K562 (cell line): Measurements from ENCODE around the gene PHETA2. TPM values are rescaled to one million over a fixed set of nuclear protein-coding genes. Genes with fewer than 3 reads are reported as not detected.

ENCODE experiments used
- ATAC-seq: fragments of 200-7000 bp; cut with Tn5 transposase; 3 replicates; pipeline ENCODE4 v1.9.1; 2020; ENCODE audit warnings: moderate library complexity
- BruUV-seq: library from RNA; stranded (reverse); fragments of 400-500 nt; replicated peaks from 2 replicates; lab custom pipeline; 2021; lab: Mats Ljungman, UMichigan
- CTCF ChIA-PET: fragments of 300-600 bp; formaldehyde crosslinking; extraction: SDS; loops from one replicate; lab custom pipeline; 2021; ENCODE audit warnings: low intra/inter-chr PET ratio; lab: Yijun Ruan, JAX
- POLR2A ChIA-PET: fragments of 300-600, 350-650 bp; sonication (Branson Sonifier 250); formaldehyde crosslinking; extraction: SDS; loops from one replicate; lab custom pipeline; 2021; ENCODE audit warnings: antibody characterized with exemption, inconsistent platforms; lab: Yijun Ruan, JAX
- DNase-seq, 4 experiments: peaks; one replicate each; pipeline versions ENCODE4 v3.0.0 to v3.0.0-alpha.2; 2011 to 2018; ENCODE audit warnings: low spot score in 3 of 4, mixed read lengths in 3 of 4; ENCODE audit errors: extremely low read depth in 1 of 4
- FAIRE-seq: peaks from 2 replicates; lab custom pipeline; 2011; peaks lifted over from hg19 to GRCh38; lab: Jason Lieb, UNC
- H2AFZ ChIP-seq: 2 replicates; pipeline ENCODE4 v1.6.0; 2011; ENCODE audit warnings: low read depth, low read length, control low read depth, inconsistent platforms
- H3K27ac ChIP-seq: fragments of 200-600 bp; 3 replicates; pipeline ENCODE4 v1.8.0; 2011; ENCODE audit warnings: low read depth, mild to moderate bottlenecking, control low read depth, inconsistent platforms, low read length, moderate library complexity, mixed read lengths; ENCODE audit errors: extremely low read depth
- H3K27me3 ChIP-seq, 2 experiments: fragments of 300-600 bp in 1 of 2; 2 replicates in 1 of 2; 3 replicates in 1 of 2; pipeline versions ENCODE4 v1.6.0 to v1.8.0; 2011; ENCODE audit warnings: inconsistent platforms in 2 of 2, low read length in 2 of 2, mild to moderate bottlenecking in 1 of 2, mixed read lengths in 1 of 2, moderate library complexity in 1 of 2; ENCODE audit not compliant: control insufficient read depth in 2 of 2, insufficient read depth in 2 of 2
- H3K36me3 ChIP-seq: fragments of 300-600 bp; 3 replicates; pipeline ENCODE4 v1.8.0; 2011; ENCODE audit warnings: mild to moderate bottlenecking, low read length, inconsistent platforms; ENCODE audit not compliant: control insufficient read depth, insufficient read depth
- H3K4me1 ChIP-seq, 2 experiments: fragments of 200-600 bp in 1 of 2; replicated peaks in 1 of 2; 2 replicates in 1 of 2; 3 replicates in 1 of 2; pipeline versions ENCODE4 v1.5.1 to v1.8.0; 2011; ENCODE audit warnings: inconsistent platforms in 2 of 2, low read length in 2 of 2, mild to moderate bottlenecking in 1 of 2, mixed read lengths in 1 of 2, moderate library complexity in 1 of 2; ENCODE audit not compliant: control insufficient read depth in 2 of 2, insufficient read depth in 2 of 2
- H3K4me2 ChIP-seq: 2 replicates; pipeline ENCODE4 v1.6.1; 2011; ENCODE audit warnings: low read length, control low read depth, inconsistent platforms, mixed read lengths; ENCODE audit not compliant: insufficient read depth
- H3K4me3 ChIP-seq: fragments of 200-600 bp; sonication (generic), shearing (Covaris generic); 2 replicates; pipeline ENCODE4 v1.5.1; 2016; ENCODE audit warnings: control low read depth, inconsistent platforms
- H3K79me2 ChIP-seq: fragments of 200-600 bp; 3 replicates; pipeline ENCODE4 v1.8.0; 2011; ENCODE audit warnings: low read length, inconsistent platforms; ENCODE audit not compliant: control insufficient read depth, insufficient read depth
- H3K9ac ChIP-seq, 2 experiments: 2 replicates each; pipeline versions ENCODE4 v1.6.0 to v1.6.1; 2011; ENCODE audit warnings: low read depth in 2 of 2, low read length in 2 of 2, control low read depth in 1 of 2, inconsistent platforms in 1 of 2, mild to moderate bottlenecking in 1 of 2, mixed read lengths in 1 of 2; ENCODE audit not compliant: insufficient read depth in 1 of 2
- H3K9me1 ChIP-seq: one replicate; pipeline ENCODE4 v1.6.0; 2011; ENCODE audit warnings: inconsistent platforms, mild to moderate bottlenecking, low read length, moderate library complexity; ENCODE audit not compliant: control insufficient read depth, insufficient read depth
- H3K9me3 ChIP-seq: replicated peaks from 2 replicates; pipeline ENCODE4 v1.5.1; 2011; ENCODE audit warnings: low read depth, low read length, inconsistent platforms; ENCODE audit not compliant: control insufficient read depth, insufficient read depth
- H4K20me1 ChIP-seq: replicated peaks from 2 replicates; pipeline ENCODE4 v1.6.1; 2011; ENCODE audit warnings: low read length, inconsistent platforms, mixed read lengths; ENCODE audit not compliant: control insufficient read depth, insufficient read depth
- ARNT ChIP-seq, 2 experiments: fragments of 450-650 bp; IDR thresholded peaks; 2 replicates each; pipeline ENCODE4 v1.6.1; 2016; ENCODE audit warnings: mild to moderate bottlenecking in 1 of 2
- HSF4 ChIP-seq: fragments of 250-450 bp; sonication (Bioruptor Pico); IDR thresholded peaks from 2 replicates; pipeline ENCODE4 v2.1.2; 2022; ENCODE audit warnings: mild to moderate bottlenecking, moderate library complexity, borderline replicate concordance
- PHF8 ChIP-seq: fragments of 200-600 bp; sonication (generic); IDR thresholded peaks from 2 replicates; pipeline ENCODE4 v1.6.1; 2012; ENCODE audit warnings: mixed run types, mild to moderate bottlenecking, inconsistent platforms, low read length, moderate library complexity, borderline replicate concordance
- TBP ChIP-seq: optimal IDR thresholded peaks from 2 replicates; pipeline ENCODE3; 2011; ENCODE audit warnings: low read depth, low read length, improper control_type of control experiment
- XRCC4 ChIP-seq: IDR thresholded peaks from one replicate; pipeline ENCODE4 v1.6.1; 2011; ENCODE audit not compliant: insufficient read depth, insufficient read length; ENCODE audit errors: extremely low read depth
- ZNF134 ChIP-seq: fragments of 250-450 bp; sonication (Bioruptor Pico); conservative IDR thresholded peaks from 2 replicates; pipeline ENCODE4 v1.4.0; 2020
- ZNF76 ChIP-seq: fragments of 250-450 bp; sonication (Bioruptor Pico); IDR thresholded peaks from 2 replicates; pipeline ENCODE4 v1.4.0; 2020; ENCODE audit warnings: mild to moderate bottlenecking, moderate library complexity, borderline replicate concordance
- whole genome bisulfite sequencing: fragments of 100-300 bp; shearing (Covaris generic); methylation state at CpG from one replicate; pipeline ENCODE4 v1.1.6; 2016; ENCODE audit warnings: low coverage, mixed read lengths; ENCODE audit not compliant: insufficient coverage; ENCODE audit errors: missing lambda C conversion rate; 5-methylcytosine and 5-hydroxymethylcytosine counted together
- in situ Hi-C: fragments of 300-500 bp; cut with MboI; formaldehyde crosslinking; loops from 4 replicates; pipeline ENCODE4 v1.15.0; 2018; ENCODE audit warnings: inconsistent platforms, mixed read lengths
- intact Hi-C: fragments of 100-400 bp; cut with micrococcal nuclease; formaldehyde crosslinking; loops from 2 replicates; pipeline ENCODE4 v1.14.2; 2022
- polyA plus RNA-seq, 8 experiments: library from polyadenylated mRNA; depleted of rRNA in 4 of 8; stranded (reverse) in 5 of 8; unstranded in 3 of 8; fragments of >200 nt; fragmentation: Nextera tagmentation in 2 of 8; fragmentation: Illumina TruSeq in 1 of 8; extraction: Ambion mirVana in 2 of 8; extraction: Trizol in 1 of 8; gene quantifications; 2 replicates each; pipeline versions ENCODE4 v1.2.1 to v1.2.3, GENCODE V29; 2011 to 2014; ENCODE audit warnings: inconsistent platforms in 1 of 8, missing spikeins in 1 of 8
- total RNA-seq, 7 experiments: library from RNA; depleted of rRNA in 6 of 7; stranded (reverse); fragments of >200 nt in 6 of 7; fragmentation: Illumina TruSeq in 2 of 7; extraction: Trizol in 2 of 7; gene quantifications; 2 replicates each; pipeline versions ENCODE4 v1.2.1 to v1.2.3, GENCODE V29; 2011 to 2021; ENCODE audit warnings: low replicate concordance in 1 of 7
- TF ChIP-seq, protein P1 (sequence below): fragments of 450-650 bp; IDR thresholded peaks from 2 replicates; pipeline ENCODE4 v1.6.1; 2018; ENCODE audit not compliant: partially characterized antibody
- TF ChIP-seq, protein P2 (sequence below): fragments of 450-650 bp; IDR thresholded peaks from 2 replicates; pipeline ENCODE4 v1.6.1; 2014; ENCODE audit warnings: low read depth, mild to moderate bottlenecking, moderate library complexity, borderline replicate concordance
- TF ChIP-seq, protein P3 (sequence below): fragments of 450-650 bp; formaldehyde crosslinking; IDR thresholded peaks from 2 replicates; pipeline ENCODE4 v1.4.0; 2022; ENCODE audit warnings: missing genetic modification characterization

PHETA2 gene
- total and polyA plus RNA-seq, 9 of the 15 experiments (the other 6 are each of a cell fraction or from before 2014, with no cell fraction given): 0.07 to 0.22 (median 0.08) TPM; not detected in 5

DNA sequence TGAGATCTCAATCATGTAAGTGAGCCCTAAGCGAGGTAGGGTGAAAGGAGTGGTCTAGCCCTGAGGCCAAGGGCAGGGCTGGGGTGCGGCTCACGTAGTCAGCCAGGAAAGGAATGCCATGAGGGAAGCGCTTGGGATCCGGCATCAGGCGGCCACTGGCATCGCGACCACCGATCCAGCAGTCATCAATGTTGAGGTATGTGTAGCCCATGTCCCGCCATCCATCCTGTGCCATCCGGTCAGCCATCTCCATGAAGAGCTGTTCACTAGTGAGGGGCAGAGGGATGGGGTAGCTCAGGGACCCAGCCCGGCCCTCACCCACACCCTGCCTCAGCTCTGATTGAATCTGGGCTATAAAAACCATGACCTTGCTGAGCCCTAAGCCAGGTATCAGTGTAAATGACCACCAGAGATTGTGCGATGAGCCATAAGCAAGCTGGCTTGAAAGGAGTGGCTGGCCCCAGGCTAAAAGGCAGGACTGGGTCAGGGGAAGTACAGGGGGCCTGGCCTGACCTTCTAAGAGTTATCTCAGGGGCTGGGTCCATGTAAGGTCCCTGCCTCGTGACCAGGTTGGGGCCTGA, 6.3 kb upstream of the PHETA2 start:
- ChIA-PET CTCF (no interaction called here), POLR2A (interaction anchor here (0.7 kb wide), 1 partner anchor 15 kb away, joined by 3 read pairs; no protein-coding TSS in a partner anchor)
- intact Hi-C loops: no loop called here
- in situ Hi-C loops: no loop called here
- peaks cover 19 to 29% of the 10 kb centered on the region in 2 experiments; a peak in 4 of 5 replicates for H3K4me1 ChIP-seq
- H3K9me1 ChIP-seq: peaks cover 2% of the 10 kb centered on the region
- H3K79me2 ChIP-seq: peaks cover 21% of the 10 kb centered on the region
- H2AFZ ChIP-seq: no peak overlapping the region
- H3K36me3 ChIP-seq: peaks cover 37% of the 10 kb centered on the region; the same call in 2 of the 3 replicates
- no peak overlapping the region for H3K27ac ChIP-seq
- no peaks in the 10 kb centered on the region for H3K9me3 ChIP-seq
- H3K4me2 ChIP-seq: no peak overlapping the region
- TF ChIP-seq, protein P1, sequence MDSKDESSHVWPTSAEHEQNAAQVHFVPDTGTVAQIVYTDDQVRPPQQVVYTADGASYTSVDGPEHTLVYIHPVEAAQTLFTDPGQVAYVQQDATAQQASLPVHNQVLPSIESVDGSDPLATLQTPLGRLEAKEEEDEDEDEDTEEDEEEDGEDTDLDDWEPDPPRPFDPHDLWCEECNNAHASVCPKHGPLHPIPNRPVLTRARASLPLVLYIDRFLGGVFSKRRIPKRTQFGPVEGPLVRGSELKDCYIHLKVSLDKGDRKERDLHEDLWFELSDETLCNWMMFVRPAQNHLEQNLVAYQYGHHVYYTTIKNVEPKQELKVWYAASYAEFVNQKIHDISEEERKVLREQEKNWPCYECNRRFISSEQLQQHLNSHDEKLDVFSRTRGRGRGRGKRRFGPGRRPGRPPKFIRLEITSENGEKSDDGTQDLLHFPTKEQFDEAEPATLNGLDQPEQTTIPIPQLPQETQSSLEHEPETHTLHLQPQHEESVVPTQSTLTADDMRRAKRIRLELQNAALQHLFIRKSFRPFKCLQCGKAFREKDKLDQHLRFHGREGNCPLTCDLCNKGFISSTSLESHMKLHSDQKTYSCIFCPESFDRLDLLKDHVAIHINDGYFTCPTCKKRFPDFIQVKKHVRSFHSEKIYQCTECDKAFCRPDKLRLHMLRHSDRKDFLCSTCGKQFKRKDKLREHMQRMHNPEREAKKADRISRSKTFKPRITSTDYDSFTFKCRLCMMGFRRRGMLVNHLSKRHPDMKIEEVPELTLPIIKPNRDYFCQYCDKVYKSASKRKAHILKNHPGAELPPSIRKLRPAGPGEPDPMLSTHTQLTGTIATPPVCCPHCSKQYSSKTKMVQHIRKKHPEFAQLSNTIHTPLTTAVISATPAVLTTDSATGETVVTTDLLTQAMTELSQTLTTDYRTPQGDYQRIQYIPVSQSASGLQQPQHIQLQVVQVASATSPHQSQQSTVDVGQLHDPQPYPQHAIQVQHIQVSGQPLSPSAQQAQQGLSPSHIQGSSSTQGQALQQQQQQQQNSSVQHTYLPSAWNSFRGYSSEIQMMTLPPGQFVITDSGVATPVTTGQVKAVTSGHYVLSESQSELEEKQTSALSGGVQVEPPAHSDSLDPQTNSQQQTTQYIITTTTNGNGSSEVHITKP: no peak
- TF ChIP-seq ARNT (IDR thresholded peaks at IDR 0.05) (no peak), ZNF134 (CRISPR knock-in tag) (no peak), TBP (no peak), HSF4 (CRISPR knock-in tag) (no peak), PHF8 (no peak), ZNF76 (CRISPR knock-in tag) (no peak), XRCC4 (no peak)
- TF ChIP-seq, protein P2, sequence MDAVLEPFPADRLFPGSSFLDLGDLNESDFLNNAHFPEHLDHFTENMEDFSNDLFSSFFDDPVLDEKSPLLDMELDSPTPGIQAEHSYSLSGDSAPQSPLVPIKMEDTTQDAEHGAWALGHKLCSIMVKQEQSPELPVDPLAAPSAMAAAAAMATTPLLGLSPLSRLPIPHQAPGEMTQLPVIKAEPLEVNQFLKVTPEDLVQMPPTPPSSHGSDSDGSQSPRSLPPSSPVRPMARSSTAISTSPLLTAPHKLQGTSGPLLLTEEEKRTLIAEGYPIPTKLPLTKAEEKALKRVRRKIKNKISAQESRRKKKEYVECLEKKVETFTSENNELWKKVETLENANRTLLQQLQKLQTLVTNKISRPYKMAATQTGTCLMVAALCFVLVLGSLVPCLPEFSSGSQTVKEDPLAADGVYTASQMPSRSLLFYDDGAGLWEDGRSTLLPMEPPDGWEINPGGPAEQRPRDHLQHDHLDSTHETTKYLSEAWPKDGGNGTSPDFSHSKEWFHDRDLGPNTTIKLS: no peak
- TF ChIP-seq, protein P3, sequence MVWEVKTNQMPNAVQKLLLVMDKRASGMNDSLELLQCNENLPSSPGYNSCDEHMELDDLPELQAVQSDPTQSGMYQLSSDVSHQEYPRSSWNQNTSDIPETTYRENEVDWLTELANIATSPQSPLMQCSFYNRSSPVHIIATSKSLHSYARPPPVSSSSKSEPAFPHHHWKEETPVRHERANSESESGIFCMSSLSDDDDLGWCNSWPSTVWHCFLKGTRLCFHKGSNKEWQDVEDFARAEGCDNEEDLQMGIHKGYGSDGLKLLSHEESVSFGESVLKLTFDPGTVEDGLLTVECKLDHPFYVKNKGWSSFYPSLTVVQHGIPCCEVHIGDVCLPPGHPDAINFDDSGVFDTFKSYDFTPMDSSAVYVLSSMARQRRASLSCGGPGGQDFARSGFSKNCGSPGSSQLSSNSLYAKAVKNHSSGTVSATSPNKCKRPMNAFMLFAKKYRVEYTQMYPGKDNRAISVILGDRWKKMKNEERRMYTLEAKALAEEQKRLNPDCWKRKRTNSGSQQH (CRISPR knock-in tag): no peak
- FAIRE-seq (no peak), DNase-seq (no peak), ATAC-seq (no peak)
- no TSS peak for BruUV-seq
- no peaks in the 10 kb centered on the region for H3K27me3 ChIP-seq
- no peaks in the 10 kb centered on the region for H4K20me1 ChIP-seq
- H3K4me3 ChIP-seq: no peak overlapping the region
- 88% methylated on average over 12 of the region's 14 CpGs for WGBS
- H3K9ac ChIP-seq: no peak overlapping the region
